Prostate gland (tissue), 2 donors: ENCODE data around the gene SELENOM.

ENCODE experiments used
- CTCF ChIP-seq, 4 experiments: fragments of 200-600 bp in 2 of 4; fragments of 450-650 bp in 2 of 4; sonication (generic) in 2 of 4; IDR thresholded peaks; 1 replicate in 3 of 4; 2 replicates in 1 of 4; pipeline ENCODE4 v1.5.1; 2016 to 2019; ENCODE audit warnings: antibody characterized with exemption in 4 of 4, mild to moderate bottlenecking in 2 of 4, moderate library complexity in 2 of 4
- POLR2A ChIP-seq: fragments of 450-650 bp; IDR thresholded peaks from one replicate; pipeline ENCODE4 v1.6.1; 2016; ENCODE audit warnings: antibody characterized with exemption, mild to moderate bottlenecking

GRCh38 chr22:31126869-31127175 lies 19.5 kb upstream of the SELENOM start:
- TF ChIP-seq CTCF (IDR thresholded peaks at IDR 0.05) (no peak), POLR2A (no peak)
